GM21515 (cell line): ENCODE results near the gene DHRS4.
"Not testable (repeated sequence)": the region's sequence is repeated elsewhere in the genome, so short reads cannot be mapped to it uniquely, and the experiment has no call there.

Experiments
- ATAC-seq: cut with Tn5 transposase; IDR thresholded peaks from one replicate; pipeline ENCODE4 v1.9.1; 2021; ENCODE audit not compliant: unreplicated experiment

The DHRS4 gene

GRCh38 chr14:23981951-23982813 lies 28.6 kb downstream of the DHRS4 start:
- ATAC-seq = not testable (repeated sequence)

DNA sequence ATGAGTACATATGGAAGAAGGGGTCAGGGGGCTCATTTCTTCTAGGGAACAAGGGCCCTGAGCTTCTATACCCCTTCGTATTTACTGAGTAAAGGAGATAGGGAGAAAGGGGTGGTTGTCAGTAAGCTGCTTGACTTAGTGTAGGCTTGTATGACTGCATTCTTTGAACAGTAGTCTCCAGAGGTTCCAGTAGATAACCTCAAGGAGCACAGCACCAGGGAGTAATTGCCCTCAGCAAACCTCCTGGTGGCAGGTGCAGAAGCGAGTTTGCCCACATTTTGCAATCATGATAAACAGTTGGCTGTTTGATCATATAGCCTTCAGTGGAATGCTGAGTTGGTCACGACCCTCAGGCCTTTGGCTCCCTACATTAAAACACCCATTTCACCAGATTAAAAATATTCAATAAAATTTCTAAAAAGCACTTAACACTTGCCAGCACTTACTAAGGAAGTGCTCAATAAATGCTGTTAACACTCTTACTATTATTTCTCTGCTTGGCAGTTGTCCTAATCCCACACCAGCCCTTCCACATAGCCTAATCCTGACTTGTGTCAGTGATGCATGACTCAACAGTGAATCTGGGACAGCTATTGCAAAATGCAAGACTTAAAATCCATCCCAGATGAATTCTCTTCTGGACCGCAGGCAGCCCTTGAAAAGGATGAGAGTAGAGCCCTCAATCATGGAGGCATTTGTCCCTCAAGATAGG lies 31.5 kb downstream of the DHRS4 start:
- ATAC-seq = no peak

DNA sequence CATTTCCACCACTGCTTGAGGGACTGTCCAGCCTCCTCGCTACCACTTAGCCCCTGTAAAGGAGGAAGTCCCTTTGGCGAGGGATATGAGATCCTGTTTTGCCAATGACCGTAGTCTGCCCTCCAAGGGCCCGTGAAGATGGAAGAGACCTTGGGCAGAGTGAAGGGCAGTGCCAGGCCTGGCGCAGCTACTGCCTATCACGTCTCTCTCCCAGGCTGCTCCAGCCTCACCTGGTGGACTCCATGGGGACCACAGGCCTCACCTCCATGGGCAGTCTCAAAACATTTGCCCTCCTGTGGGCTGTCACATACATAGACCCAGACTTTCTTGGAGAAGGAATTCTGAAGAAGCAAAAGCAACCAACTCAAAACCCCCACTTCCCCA lies 34.6 kb downstream of the DHRS4 start:
- peak; percentile 5 for ATAC-seq

DNA sequence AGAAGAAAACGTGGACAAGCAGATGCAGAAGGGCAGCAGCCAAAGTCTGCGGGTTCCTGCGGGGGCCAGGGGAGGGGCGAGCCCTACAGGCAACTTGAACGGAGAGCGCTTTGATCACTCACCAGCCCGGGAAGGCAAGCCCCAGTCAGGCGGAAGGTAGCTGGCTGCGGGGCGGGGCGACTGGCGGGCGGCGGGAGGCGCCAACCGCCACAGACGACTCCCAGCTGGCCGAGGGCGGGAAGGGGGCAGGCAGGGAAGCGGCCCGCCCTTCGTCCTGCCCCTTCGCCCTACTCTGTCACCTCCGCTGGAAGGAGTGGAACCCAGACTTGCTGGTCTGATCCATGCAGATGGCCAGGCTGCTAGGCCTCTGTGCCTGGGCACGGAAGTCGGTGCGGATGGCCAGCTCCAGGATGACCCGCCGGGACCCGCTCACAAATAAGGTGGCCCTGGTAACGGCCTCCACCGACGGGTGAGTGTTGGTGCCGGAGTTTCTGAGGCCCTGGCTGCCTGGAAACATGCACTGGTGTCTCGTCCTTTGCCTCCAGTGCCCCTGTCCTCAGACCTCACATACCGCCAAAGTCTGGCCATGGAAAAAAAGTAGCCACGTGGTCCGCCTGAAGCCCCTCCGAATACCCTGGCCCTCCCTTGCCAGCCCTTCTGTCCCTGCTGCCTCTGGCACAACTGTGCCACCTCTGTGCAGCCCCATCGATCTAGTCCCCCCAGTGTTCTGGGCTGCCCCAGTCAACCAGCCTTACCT lies 35.2 kb downstream of the DHRS4 start, which contains the start of gene DHRS4L2:
TSS of gene DHRS4L2 (plus strand) at position 323 of the 757 bp plus-strand sequence. CDS start at position 342, 19 bp downstream.
- ATAC-seq = peak; percentile 83

- ATAC-seq = not testable (repeated sequence)
Observed at GRCh38 chr14:23989734-23990445, 36.3 kb downstream of the DHRS4 start.

- not testable (repeated sequence) for ATAC-seq
Observed at GRCh38 chr14:23990961-23991360, 37.4 kb downstream of the DHRS4 start.

GRCh38 chr14:23993042-23993441 lies 39.5 kb downstream of the DHRS4 start:
- ATAC-seq = not testable (repeated sequence)

GRCh38 chr14:23996009-23996408 lies 42.4 kb downstream of the DHRS4 start:
- not testable (repeated sequence) for ATAC-seq

DNA sequence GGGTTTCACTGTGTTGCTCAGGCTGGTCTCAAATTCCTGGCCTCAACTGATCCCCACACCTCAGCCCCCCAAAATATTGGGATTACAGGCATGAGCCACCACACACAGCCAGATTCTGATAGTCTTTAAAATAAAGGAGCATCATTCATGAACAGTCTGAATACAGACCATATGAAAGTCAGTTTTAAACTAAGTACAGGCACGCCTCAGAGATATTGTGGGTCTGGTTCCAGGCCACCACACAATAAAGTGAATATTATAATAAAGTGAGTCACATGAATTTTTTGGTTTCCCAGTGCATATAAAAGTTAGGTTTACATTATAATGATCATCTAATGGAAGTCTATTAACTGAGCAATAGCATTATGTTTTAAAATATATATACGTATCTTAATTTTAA lies 43.3 kb downstream of the DHRS4 start:
- not testable (repeated sequence) for ATAC-seq

- ATAC-seq = not testable (repeated sequence)
Observed at GRCh38 chr14:23999640-24000039, 46.1 kb downstream of the DHRS4 start.

GRCh38 chr14:24001078-24001477 lies 47.5 kb downstream of the DHRS4 start:
- ATAC-seq = not testable (repeated sequence)

DNA sequence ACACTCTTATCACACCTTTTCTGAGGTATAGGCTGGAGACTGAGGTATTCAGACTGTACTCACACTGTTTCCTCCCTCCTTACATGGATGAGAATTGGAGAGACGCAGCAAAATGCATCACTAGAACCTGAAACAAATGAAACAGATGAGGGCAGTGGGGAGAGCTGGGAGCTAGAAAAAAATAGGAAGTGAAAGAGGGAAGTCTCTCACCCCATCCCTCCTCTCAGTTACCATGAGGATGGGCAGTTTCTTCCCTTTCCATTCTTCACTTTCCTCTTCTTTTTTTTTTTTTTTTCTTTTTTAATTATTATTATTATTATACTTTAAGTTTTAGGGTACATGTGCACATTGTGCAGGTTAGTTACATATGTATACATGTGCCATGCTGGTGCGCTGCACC lies 48.1 kb downstream of the DHRS4 start:
- ATAC-seq = not testable (repeated sequence)

DNA sequence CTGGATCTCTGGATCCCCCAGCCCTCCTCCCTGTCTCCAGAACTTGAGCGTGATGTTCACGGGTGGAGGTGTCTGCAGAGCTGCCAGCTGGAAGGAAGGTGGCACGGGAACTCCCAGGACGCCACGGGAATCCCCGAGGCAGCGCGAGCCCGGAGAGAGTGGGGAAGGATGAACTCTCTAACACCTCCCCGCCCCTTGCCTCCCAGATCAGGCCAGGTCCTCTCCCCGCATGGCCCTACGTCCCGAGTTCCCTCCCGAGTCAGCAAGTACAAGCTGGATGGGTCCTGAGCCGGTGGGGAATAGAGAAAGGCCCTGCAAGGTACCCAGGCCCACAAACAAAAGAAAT lies 52.9 kb downstream of the DHRS4 start:
- peak; percentile 27 for ATAC-seq

GRCh38 chr14:24006817-24007652 lies 53.5 kb downstream of the DHRS4 start:
- ATAC-seq = peak; percentile 88

- no peak for ATAC-seq
Observed at GRCh38 chr14:24011051-24011450, 57.5 kb downstream of the DHRS4 start.

DNA sequence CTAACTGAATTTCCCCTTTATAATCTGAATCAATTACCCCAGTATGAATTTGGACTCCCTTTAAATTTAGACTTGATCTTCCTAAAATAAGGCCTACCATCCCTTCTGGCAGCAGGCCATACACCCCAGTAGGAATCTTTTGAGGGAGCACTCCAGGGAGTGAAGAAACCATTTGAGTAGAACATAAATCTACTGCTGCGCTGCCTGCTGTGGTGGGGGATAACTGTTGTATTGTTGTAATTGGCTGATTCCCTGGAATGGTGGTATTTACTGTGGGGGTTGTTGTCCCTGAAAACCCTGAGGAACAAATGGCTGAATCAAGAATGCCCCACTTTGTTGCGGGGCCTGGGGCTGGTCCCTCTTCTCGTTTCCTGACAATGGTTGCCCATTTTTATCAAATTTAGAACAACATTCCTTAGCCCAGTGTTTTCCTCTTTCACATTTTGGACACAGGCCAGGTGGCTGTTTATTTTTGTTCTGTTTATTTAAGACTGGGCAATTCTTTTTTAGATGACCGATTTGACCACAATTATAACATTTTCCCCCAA lies 59.2 kb downstream of the DHRS4 start:
- ATAC-seq = not testable (repeated sequence)

DNA sequence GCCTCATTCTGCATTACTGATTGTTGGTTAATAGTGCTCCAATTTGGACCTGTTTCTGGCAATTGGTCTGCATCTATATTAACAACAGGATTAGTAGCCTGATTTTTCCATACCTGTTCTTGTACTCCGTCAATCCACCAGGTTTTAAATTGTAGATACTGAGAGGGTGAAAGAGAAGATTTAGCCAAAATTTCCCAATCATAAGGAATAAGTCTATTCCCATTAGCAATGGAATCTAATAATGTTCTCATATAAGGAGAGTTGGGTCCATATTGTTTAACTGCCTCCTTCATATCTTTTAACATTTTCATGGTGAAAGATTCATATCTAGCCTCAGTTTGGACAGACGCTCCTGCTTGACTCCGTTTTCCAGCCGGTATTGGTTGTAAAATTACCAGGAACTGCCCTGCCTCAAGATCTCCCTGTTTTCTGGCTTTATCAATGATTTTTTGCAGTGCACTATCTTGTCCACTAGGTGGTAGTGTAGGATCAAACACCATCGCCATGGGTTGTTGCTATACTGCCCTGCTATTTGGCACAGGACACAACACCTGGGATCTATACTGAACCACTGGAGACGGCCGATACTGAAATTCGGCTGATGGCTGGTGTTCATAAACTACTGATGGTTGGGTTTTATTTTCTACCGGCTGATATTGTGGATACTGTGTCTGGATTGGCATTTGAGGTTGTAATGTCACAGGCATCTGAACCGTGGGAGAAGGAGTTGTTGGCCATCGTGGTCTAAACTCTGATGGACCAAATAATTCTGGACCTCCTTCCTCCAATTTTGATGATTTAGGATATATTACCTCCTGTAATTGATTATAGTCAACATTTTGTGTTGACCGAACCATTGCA lies 60.3 kb downstream of the DHRS4 start:
- no peak for ATAC-seq

DNA sequence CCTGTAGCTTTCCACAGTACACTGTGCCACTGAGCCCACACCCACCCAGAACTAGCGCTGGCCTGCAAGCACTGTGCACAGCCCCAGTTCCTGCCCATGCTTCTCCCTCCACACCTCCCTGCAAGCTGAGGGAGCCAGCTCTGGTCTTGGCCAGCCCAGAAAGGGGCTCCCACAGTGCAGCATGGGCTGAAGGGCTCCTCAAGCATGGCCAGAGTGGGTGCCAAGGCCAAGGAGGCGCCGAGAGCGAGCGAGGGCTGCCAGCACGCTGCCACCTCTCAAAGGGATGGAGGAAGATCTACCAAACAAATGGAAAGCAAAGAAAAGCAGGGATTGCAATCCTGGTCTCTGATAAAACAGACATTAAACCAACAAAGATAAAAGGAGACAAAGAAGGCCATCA lies 62.2 kb downstream of the DHRS4 start:
- ATAC-seq = not testable (repeated sequence)
